RPMI7951 (cell line): ENCODE results near the gene PAM. TPM values are rescaled to one million over a fixed set of nuclear protein-coding genes. Genes with fewer than 3 reads are reported as not detected.
A peak's percentile ranks its signal among the peaks of the same experiment; 100 is the strongest.
"Not testable (repeated sequence)": the region's sequence is repeated elsewhere in the genome, so short reads cannot be mapped to it uniquely, and the experiment has no call there.

ENCODE experiments used
- DNase-seq: peaks from one replicate; pipeline ENCODE4 v3.0.0-alpha.2; 2012; ENCODE audit warnings: low read depth
- total RNA-seq: library from RNA; depleted of rRNA; stranded (reverse); fragments of >200 nt; shearing (Covaris generic); gene quantifications from 2 replicates; pipeline ENCODE4 v1.2.3, GENCODE V29; 2014

The PAM gene
- total RNA-seq, 1 experiment from 2014 or later: 216 TPM

DNA sequence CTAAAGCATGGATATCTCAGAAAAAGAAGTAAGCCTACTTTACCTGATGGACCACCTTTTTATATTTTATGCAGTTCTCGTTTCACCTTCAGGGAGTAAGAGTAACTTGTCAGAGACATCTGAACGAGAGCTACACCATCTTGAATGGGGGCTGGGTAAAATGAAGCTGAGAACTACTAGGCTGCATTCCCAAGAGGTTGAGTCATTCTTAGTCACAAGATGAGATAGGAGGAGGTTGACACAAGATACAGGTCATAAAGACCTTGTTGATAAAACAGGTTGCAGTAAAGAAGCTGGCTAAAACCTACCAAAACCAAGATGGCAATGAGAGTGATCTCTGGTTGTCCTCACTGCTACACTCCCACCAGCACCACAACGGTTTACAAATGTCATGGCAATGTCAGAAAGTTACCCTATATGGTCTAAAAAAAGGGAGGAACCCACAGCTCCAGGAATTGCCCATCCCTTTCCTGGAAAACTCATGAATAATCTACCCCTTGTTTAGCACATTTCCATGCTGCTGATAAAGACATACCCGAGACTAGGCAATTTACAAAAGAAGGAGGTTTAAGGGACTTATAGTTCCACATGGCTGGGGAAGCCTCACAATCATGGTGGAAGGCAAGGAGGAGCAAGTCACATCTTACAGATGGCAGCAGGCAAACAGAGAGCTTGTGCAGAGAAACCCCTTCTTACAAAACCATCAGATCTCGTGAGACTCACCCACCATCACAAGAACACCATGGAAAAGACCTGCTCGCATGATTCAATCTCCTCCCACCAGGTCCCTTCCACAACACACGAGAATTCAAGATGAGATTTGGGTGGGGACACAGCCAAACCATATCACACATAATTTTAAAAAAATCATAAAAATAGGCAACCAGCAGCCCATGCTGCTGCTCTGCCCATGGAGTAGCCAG is 302.4 kb downstream of the PAM start:
- peak; percentile 49 for DNase-seq

DNA sequence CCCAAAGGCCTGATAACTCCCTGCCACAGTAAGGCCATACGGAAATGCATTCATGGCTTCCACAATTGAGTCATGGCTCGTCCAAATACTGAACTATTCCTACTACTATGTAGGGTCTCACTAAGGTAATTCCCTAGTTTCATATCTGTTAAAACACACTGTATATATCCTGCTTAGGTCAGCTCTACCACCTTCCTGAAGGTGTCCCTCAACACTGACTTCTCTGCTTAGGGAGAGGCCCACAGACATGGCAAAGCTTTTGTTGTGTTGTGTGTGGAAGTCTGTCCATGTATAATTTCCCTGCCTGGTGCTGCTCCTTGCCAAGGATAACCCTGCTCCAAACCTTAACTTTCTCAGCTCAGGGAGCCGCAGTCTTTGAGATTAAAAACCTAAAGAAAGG is 304.4 kb downstream of the PAM start:
- no peak for DNase-seq

DNA sequence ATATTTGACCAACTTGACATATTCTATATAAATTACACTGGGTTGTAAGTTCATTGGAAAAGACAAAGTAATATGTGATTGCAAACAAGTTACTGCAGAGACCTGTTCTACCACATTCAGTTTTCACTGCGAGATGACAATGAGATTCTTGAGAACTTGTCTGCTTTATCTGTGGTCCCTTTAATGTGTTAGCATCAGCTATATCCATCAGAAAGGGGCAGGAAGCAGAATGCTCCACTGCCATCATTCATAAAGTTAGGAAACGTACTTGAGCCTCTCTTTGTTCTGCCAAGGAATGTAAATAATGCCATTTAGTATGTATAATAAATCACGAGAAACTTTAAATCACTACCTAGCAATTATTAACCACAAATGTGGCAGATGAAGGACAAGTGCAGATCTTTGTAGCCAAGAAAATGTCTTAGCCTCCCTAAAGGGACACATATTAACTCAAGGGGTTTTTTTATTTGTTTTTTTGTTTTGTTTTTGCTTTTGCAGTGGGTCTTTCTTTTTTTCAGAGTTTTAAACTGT is 305.4 kb downstream of the PAM start:
- DNase-seq: no peak

DNA sequence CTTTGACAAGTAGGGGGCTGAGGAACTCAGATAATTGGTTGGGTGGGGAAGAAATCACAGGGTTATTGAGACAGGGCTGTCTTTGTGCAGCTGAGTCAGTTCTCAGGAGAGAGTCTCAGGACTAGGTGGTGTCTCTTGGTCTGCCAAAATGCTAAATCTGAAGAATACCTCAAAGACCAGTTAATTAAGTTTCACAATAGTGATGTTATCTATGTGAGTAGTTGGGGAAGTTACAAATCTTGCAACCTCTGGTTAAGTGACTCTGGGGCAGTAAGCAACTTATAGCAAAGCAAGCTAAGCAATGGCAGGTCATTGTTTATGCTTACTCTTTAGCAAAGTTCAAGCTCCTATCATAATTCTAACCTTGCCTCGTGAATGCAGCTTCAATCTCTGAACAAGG is 311.2 kb downstream of the PAM start:
- no peak for DNase-seq

DNA sequence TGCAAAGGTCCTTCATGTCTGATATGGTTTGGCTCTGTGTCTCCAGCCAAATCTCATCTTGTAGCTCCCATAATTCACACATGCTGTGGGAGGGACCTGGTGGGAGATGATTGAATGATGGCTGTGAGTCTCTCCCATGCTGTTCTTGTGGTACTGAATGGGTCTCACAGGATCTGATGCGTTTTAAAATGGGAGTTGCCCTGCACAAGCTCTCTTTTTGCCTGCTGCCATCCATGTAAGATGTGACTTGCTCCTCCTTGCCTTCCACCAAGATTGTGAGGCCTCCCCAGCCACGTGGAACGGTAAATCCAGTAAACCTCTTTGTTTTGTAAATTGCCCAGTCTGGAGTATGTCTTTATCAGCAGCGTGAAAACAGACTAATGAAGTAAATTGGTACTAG is 318.4 kb downstream of the PAM start:
- DNase-seq: not testable (repeated sequence)

DNA sequence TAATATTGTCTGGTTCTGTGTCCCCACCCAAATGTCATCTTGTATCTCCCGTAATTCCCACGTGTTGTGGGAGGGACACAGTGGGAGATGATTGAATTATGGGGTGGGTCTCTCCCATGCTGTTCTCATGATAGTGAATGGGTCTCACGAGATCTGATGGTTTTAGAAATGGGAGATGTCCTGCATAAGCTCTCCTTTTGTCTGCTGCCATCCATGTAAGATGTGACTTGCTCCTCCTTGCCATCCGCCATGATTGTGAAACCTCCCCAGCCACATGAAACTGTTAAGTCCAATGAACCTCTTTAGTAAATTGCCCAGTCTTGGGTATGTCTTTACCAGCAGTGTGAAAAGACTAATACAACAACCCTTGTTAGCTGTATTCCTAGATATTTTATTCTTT is 320.3 kb downstream of the PAM start:
- DNase-seq: no peak
